ENCODE results near the gene KLHL29. TPM values are rescaled to one million over a fixed set of nuclear protein-coding genes. Genes with fewer than 3 reads are reported as not detected.

Gene KLHL29
- total RNA-seq, 2 experiments from 2014 or later: 2.9 to 3.5 TPM

DNA sequence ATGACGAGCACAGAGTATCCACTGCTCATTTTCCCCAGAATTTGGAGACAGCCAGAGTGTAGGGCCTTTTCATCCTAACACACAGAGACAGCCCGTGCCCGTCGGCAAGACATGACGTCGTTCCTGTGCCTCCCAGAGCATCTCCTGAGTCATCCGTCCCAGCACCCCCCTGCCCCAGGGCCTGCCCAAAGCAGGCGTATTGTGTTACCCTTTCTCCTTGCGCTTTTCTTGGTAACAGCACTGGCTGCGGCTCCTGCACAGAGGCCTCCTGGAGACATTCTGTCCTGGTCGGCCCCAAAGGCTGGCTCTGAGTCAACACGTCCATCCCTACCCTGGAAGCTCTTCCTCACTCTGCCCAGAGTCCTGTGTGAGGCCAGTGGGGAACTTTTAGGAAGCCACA lies 217.1 kb downstream of the KLHL29 start:
- Mint-ChIP-seq H3K27ac (no peak overlapping the region), H3K4me3 (no peak overlapping the region), H3K9me3 (peaks cover 3% of the 10 kb centered on the region), H3K4me1 (no peaks in the 10 kb centered on the region), H3K27me3 (no peaks in the 10 kb centered on the region), H3K36me3 (ENCODE audit: low read depth) (no peaks in the 10 kb centered on the region)
- ChIA-PET POLR2A (no interaction called here), CTCF (interaction anchor here (0.6 kb wide), 2 partner anchors 238 to 710 kb away, joined by 3 to 5 read pairs; no protein-coding TSS in a partner anchor)
- DNase-seq: no peak

DNA sequence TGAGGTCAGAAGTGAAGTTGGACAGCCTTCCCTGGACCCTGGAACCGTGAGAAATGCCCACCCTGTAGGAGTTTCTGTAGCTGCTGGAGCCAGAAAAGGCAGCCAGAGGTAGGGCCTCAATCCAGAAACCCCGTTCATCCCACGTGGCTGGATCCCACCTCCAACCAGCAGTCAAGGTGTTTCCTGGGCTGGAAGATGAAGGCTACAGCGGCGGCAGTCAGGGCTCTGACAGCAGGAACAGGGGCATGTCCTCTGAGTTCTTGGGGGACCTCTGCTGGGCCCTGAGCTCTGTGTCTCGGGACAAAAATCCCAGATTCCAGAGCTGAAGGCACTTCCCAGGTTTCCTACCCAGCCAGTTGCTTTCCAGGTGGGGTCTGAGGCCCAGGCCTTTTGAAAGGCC lies 218.2 kb downstream of the KLHL29 start:
- Mint-ChIP-seq H3K36me3 (ENCODE audit: low read depth) (no peaks in the 10 kb centered on the region), H3K27ac (no peak overlapping the region), H3K4me1 (no peaks in the 10 kb centered on the region), H3K27me3 (no peaks in the 10 kb centered on the region), H3K9me3 (peaks cover 3% of the 10 kb centered on the region), H3K4me3 (no peak overlapping the region)
- ChIA-PET POLR2A (no interaction called here), CTCF (no interaction called here)
- no peak for DNase-seq

DNA sequence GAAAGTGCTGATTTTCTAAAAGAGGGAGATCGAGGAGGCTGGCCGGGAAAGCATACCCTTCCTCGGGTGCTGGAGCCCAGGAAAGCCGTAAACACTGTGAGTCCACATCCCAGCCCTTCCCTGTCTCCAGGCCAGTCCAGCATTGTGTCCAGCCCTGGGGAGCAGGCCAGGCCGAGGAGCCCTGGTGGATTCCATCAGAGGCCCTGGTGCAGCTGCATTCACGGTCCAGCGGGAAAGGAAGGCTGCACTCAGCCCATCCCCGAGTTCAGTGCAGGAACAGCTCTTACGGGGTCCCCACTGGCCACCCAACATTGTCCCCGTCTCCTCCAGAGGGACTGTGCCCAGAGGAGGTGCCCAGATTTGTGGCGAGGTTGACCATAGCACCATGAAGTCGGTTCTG lies 218.6 kb downstream of the KLHL29 start:
- ChIA-PET CTCF (no interaction called here), POLR2A (no interaction called here)
- no peak for DNase-seq
- H3K27me3 Mint-ChIP-seq: no peaks in the 10 kb centered on the region
- peaks cover 3% of the 10 kb centered on the region for H3K9me3 Mint-ChIP-seq
- H3K4me3 Mint-ChIP-seq: no peak overlapping the region
- H3K27ac Mint-ChIP-seq: no peak overlapping the region
- no peaks in the 10 kb centered on the region for H3K36me3 Mint-ChIP-seq (ENCODE audit: low read depth)
- H3K4me1 Mint-ChIP-seq: no peaks in the 10 kb centered on the region

DNA sequence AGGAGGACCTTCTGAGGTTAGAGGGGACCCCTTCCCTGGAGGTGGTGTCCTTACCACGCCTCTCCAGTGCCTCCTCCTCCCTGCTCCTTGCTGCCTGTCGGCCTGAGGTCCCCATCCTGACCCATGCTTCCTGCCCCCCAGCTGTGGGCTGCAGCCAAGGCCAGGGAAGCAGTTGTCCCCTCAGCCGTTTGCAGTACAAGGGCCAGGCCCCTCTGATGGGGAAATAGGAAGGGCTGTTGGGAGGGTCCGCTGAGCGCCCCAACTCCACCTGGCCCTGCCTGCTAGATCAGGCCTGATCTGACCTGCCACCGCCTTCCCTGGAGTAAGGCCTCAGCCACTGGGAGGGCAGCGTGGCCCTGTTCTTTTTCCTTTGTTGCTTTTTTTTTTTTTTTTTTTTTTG lies 219.8 kb downstream of the KLHL29 start:
- POLR2A ChIA-PET: no interaction called here
- H3K27me3 Mint-ChIP-seq: no peaks in the 10 kb centered on the region
- H3K4me1 Mint-ChIP-seq: peaks cover 3% of the 10 kb centered on the region
- no peaks in the 10 kb centered on the region for H3K36me3 Mint-ChIP-seq (ENCODE audit: low read depth)
- no peak overlapping the region for H3K4me3 Mint-ChIP-seq
- H3K27ac Mint-ChIP-seq: no peak overlapping the region
- H3K9me3 Mint-ChIP-seq: peaks cover 5% of the 10 kb centered on the region
- no peak for DNase-seq
- CTCF ChIA-PET: no interaction called here

DNA sequence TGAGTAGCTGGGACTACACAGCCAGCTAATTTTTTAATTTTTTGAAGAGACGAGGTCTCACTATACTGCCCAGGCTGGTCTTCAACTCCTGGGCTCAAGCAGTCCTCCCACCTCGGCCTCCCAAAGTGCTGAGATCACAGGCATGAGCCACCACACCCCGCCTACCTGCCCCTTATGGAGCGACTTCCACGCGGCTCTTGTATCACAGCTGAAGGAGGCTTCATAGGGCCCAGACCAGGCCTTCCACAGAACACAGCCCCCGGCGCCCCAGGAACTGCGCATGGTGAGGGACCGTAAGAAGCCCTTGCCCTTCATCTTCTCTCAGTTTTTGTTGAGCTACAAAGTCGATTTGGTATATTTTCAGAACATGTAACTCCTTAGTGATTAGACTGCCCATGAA lies 220.3 kb downstream of the KLHL29 start:
- Mint-ChIP-seq H3K27ac (no peak overlapping the region), H3K9me3 (peaks cover 6% of the 10 kb centered on the region), H3K36me3 (ENCODE audit: low read depth) (no peaks in the 10 kb centered on the region), H3K4me1 (peaks cover 3% of the 10 kb centered on the region), H3K27me3 (no peaks in the 10 kb centered on the region), H3K4me3 (no peak overlapping the region)
- no peak for DNase-seq
- ChIA-PET CTCF (no interaction called here), POLR2A (no interaction called here)

DNA sequence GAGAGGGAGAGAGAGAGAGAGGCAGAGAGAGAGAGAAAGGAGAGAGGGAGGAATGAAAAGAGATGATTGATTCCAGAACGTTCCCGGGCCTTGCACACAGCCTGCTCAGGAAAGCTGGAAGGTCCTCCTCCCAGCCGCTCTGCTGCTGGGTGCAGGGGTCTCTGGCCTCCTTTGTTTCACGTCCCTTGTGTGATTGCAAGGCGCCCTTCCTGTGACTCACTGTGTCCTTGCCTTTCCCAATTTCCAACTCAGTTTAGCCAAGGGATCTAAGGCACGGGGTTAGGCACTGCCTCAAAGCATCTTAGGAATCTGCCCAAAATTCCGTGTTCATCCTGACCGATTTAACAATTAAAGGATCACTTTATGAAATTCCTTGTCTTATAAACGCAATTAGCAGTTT lies 221.2 kb downstream of the KLHL29 start:
- H3K9me3 Mint-ChIP-seq: peaks cover 12% of the 10 kb centered on the region

DNA sequence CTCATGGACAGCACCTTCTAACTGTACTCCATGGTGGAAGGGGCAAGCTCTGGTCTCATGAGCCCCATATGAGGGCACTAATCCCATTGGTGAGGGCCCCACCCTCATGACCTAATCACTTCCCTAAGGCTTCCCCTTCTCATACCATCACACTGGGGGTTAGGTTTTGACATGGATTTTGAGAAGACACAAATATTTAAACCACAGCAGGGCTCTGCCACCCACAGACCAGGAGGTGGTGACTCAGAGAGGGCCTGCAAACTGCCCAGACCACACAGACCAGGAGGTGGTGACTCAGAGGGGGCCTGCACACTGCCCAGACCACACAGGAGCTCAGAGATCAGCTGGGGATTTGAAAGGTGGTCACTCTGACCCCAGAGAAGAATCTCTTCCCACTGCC lies 222.0 kb downstream of the KLHL29 start:
- H3K4me1 Mint-ChIP-seq: peaks cover 3% of the 10 kb centered on the region
- peaks cover 3% of the 10 kb centered on the region for H3K27me3 Mint-ChIP-seq
- ChIA-PET POLR2A (no interaction called here), CTCF (no interaction called here)
- no peak overlapping the region for H3K4me3 Mint-ChIP-seq
- no peak overlapping the region for H3K27ac Mint-ChIP-seq
- peaks cover 18% of the 10 kb centered on the region for H3K9me3 Mint-ChIP-seq
- DNase-seq: no peak
- H3K36me3 Mint-ChIP-seq (ENCODE audit: low read depth): peaks cover 3% of the 10 kb centered on the region

More for the DNA sequence above, 221.2 kb downstream of the KLHL29 start:
- POLR2A ChIA-PET: no interaction called here
- Mint-ChIP-seq H3K4me3 (no peak overlapping the region), H3K36me3 (ENCODE audit: low read depth) (no peaks in the 10 kb centered on the region), H3K27ac (no peak overlapping the region), H3K4me1 (peaks cover 3% of the 10 kb centered on the region), H3K27me3 (no peaks in the 10 kb centered on the region)
- no peak for DNase-seq
- CTCF ChIA-PET: no interaction called here

DNA sequence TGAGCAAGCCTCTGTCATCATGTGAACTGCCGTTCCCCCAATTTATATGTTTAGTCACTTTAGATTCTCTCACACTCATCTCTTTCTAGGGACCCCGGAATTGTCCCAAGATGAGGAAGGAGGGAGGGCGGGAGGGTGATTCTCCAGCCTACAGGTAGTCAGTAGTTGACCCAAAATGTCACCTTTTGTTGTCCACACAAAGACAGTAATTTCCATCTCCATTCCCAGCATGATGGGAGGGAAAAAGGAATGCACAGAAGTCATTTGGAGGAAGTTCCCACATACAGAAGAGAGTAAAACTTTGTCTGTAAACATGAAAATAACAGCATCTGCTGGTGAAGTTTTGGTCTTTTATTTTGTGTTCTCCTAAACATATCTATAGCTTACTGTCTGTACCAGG lies 222.9 kb downstream of the KLHL29 start:
- Mint-ChIP-seq H3K4me1 (peaks cover 3% of the 10 kb centered on the region), H3K27ac (no peak overlapping the region), H3K27me3 (peaks cover 4% of the 10 kb centered on the region), H3K9me3 (peaks cover 20% of the 10 kb centered on the region), H3K4me3 (no peak overlapping the region), H3K36me3 (ENCODE audit: low read depth) (peaks cover 5% of the 10 kb centered on the region)
- no peak for DNase-seq
- ChIA-PET POLR2A (no interaction called here), CTCF (no interaction called here)

DNA sequence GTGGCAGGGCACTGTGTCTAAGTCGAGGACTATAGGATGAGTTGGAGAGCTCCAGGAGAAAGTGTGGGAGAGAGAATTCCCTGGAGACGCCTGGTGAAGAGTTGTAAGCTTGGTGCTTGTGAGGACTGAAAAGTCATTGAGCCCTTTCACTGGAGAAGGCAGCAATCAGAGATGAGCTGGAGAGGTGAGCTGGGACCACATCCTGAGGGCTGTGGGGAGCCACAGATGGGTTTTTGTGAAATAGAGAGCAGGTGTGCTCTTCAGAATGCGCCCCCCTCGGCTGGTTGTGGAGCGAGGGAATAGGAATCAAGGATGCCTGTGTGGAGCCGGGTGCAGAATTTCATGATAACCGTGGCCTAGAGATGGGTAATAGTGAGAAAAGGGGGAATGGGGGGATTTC lies 224.3 kb downstream of the KLHL29 start:
- peaks cover 5% of the 10 kb centered on the region for H3K36me3 Mint-ChIP-seq (ENCODE audit: low read depth)
- peaks cover 8% of the 10 kb centered on the region for H3K4me1 Mint-ChIP-seq
- no peak overlapping the region for H3K27ac Mint-ChIP-seq
- ChIA-PET CTCF (no interaction called here), POLR2A (no interaction called here)
- peaks cover 8% of the 10 kb centered on the region for H3K27me3 Mint-ChIP-seq
- DNase-seq: no peak
- H3K4me3 Mint-ChIP-seq: no peak overlapping the region
- H3K9me3 Mint-ChIP-seq: peaks cover 20% of the 10 kb centered on the region

DNA sequence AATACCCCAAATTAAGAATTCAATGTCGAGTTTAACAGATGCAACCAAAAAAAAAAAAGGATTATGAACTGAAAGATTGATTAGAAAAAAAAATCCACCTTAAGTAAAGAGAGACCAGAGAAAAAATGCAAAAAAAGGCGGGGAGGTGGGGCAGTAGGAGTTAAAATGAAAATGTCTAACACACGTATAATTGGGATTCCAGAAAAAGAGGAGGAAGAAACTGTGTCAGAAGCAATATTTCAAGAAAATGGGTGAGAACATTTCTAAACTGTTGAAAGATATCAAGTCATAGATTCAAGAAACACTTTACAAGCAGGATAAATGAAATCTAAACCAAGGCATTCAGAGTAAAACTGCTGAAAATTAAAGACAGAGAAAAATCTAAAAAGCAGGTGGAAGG lies 226.9 kb downstream of the KLHL29 start:
- H3K4me3 Mint-ChIP-seq: no peak overlapping the region
- ChIA-PET CTCF (no interaction called here), POLR2A (no interaction called here)
- H3K36me3 Mint-ChIP-seq (ENCODE audit: low read depth): peaks cover 5% of the 10 kb centered on the region
- no peak overlapping the region for H3K27ac Mint-ChIP-seq
- H3K9me3 Mint-ChIP-seq: peaks cover 17% of the 10 kb centered on the region
- no peak for DNase-seq
- H3K4me1 Mint-ChIP-seq: peaks cover 14% of the 10 kb centered on the region
- H3K27me3 Mint-ChIP-seq: peaks cover 10% of the 10 kb centered on the region

DNA sequence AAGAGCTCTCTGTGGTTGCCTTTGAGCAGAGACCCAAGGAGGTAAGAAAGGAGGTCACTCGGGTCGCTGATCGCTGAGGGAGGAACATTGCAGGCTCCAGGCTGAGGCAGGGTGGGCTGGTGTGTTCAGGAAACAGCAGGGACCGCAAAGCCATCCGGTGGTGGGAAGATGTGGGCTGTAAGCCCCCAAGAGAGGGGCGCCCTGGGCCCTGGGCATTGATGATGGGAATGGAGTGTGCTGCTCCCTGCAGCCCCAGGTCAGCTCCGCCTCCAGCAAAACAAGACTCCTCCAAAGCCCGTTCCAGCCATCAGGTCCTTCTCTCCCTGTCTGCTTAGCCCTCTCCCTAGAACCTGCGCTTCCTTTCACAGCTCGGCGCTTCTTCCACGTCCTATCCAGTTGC lies 229.7 kb downstream of the KLHL29 start:
- H3K27ac Mint-ChIP-seq: no peak overlapping the region
- POLR2A ChIA-PET: no interaction called here
- no peak overlapping the region for H3K4me3 Mint-ChIP-seq
- H3K36me3 Mint-ChIP-seq (ENCODE audit: low read depth): peaks cover 5% of the 10 kb centered on the region
- DNase-seq: no peak
- H3K9me3 Mint-ChIP-seq: peaks cover 15% of the 10 kb centered on the region
- peaks cover 10% of the 10 kb centered on the region for H3K27me3 Mint-ChIP-seq
- H3K4me1 Mint-ChIP-seq: peaks cover 11% of the 10 kb centered on the region
- CTCF ChIA-PET: no interaction called here

DNA sequence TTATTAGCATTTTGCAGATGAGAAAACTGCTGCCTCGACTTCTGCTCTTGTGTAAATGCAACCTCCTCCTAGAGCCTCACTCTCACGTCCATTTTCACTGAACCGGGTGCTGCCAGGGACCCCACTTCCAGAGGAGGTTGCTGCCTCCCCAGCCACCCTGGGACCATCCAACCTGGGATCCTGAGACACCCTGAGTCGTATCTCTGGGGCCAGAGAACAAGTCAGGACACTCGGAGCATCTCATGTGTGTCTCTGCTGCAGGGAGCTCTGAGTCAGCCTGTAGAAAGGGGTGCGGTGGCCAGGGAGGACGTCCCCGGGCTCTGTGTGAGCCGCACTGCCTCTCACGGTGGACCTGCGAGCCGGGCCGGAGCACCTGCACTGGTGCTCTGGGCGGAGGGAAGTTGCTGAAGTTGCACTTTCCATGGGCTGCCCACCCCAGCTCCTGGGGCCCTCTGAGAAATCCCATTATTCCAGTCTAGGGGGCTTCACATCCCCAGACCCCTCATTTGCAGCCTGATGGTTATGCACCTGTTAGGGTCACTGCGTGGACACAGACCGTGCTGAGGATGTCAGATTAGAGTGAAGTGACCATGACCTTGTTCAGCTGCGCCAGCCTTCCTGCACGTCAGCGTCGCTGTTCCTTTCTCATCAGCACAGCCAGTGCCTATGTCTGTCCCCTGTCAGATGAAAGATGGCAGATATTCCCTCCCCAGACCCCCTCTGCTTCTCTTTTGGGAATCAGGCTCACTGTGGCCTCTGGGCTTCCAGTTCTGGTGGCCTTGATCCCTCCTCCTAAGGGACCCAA lies 230.4 kb downstream of the KLHL29 start:
- Mint-ChIP-seq H3K27ac (no peak overlapping the region), H3K9me3 (peaks cover 13% of the 10 kb centered on the region)

DNA sequence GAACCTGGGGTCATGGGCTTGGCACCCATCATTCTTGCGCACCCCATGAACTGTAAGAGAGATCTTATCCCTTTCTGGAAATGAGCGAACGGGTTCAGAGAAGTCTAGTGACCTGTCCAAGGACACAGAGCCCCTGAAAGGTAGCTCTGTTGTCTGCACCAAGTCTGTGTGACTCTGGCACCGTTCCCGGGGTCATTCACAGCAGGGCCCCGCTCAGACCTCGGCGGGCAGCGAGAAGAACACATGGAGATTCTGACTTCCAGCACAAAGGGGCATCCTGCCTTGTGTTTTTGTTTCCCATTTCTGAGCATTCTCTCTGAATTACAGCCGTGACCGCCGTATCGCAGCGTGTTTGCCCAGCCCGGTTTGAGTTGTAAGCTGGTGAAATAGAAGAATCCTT lies 231.7 kb downstream of the KLHL29 start:
- Mint-ChIP-seq H3K27ac (no peak overlapping the region), H3K4me1 (peaks cover 11% of the 10 kb centered on the region), H3K36me3 (ENCODE audit: low read depth) (peaks cover 5% of the 10 kb centered on the region), H3K27me3 (peaks cover 10% of the 10 kb centered on the region), H3K4me3 (no peak overlapping the region), H3K9me3 (peaks cover 5% of the 10 kb centered on the region)
- POLR2A ChIA-PET: no interaction called here
- CTCF ChIA-PET: interaction anchor here (0.6 kb wide), 1 partner anchor 426 kb away, joined by 3 read pairs; no protein-coding TSS in a partner anchor
- DNase-seq: no peak

More for the DNA sequence above, 230.4 kb downstream of the KLHL29 start:
- ChIA-PET CTCF (interaction anchor here (0.6 kb wide), 1 partner anchor 23 kb away, joined by 3 read pairs; no protein-coding TSS in a partner anchor), POLR2A (no interaction called here)
- peaks cover 10% of the 10 kb centered on the region for H3K27me3 Mint-ChIP-seq
- H3K4me3 Mint-ChIP-seq: no peak overlapping the region
- peaks cover 5% of the 10 kb centered on the region for H3K36me3 Mint-ChIP-seq (ENCODE audit: low read depth)
- peaks cover 11% of the 10 kb centered on the region for H3K4me1 Mint-ChIP-seq
- DNase-seq: no peak

DNA sequence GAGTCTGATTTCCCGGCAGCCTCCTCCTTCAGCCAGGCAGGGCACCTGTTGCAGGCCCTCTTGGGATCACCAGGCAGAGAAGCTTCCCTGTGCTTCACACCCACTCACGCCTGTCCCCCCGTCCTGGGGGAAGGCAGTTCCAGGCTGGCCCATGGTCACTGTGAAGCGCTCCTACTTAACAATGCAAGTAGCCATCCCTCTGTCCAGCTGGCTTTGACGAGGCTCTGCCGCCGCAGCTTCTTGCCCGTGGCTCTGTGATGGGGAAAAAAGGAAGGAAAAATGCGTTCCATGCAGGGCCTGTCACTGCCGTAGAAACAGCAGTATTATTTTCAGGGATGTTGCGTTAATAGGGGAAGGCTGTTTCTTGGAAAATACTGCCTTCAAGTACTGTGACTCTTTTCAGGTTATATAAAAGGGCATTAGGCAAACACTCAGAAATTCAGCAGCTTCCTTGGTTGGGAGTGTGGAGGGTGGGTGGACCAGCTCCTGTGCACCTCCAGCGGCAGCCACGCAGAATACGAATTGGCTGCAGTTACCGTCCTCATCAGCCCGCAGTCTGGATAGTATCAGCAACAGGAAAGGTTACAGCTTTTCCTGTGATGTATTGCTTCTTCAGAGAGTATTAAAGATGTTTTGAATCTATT lies 232.3 kb downstream of the KLHL29 start:
- Mint-ChIP-seq H3K36me3 (ENCODE audit: low read depth) (no peaks in the 10 kb centered on the region), H3K4me1 (peaks cover 11% of the 10 kb centered on the region), H3K27me3 (peaks cover 6% of the 10 kb centered on the region), H3K27ac (no peak overlapping the region), H3K9me3 (no peaks in the 10 kb centered on the region), H3K4me3 (no peak overlapping the region)
- ChIA-PET CTCF (no interaction called here), POLR2A (no interaction called here)
- no peak for DNase-seq
